GM21381 (cell line): ENCODE measurements around the gene PLA2G2D.

Source experiments
- ATAC-seq: cut with Tn5 transposase; IDR thresholded peaks from one replicate; pipeline ENCODE4 v1.9.1; 2021; ENCODE audit warnings: mild to moderate bottlenecking, moderate library complexity; ENCODE audit not compliant: unreplicated experiment

Gene PLA2G2D

GRCh38 chr1:20090119-20090518 is 29.2 kb downstream of the PLA2G2D start:
- no peak for ATAC-seq

- no peak for ATAC-seq
Observed at GRCh38 chr1:20089328-20090077, 29.8 kb downstream of the PLA2G2D start.

- no peak for ATAC-seq
Observed at GRCh38 chr1:20087668-20088067, 31.7 kb downstream of the PLA2G2D start.

- ATAC-seq: no peak
Observed at GRCh38 chr1:20086800-20087199, 32.5 kb downstream of the PLA2G2D start.

- ATAC-seq: no peak
Observed at GRCh38 chr1:20083178-20083944, 36.0 kb downstream of the PLA2G2D start.

GRCh38 chr1:20082772-20083171 is 36.6 kb downstream of the PLA2G2D start:
- no peak for ATAC-seq

- ATAC-seq: no peak
Observed at GRCh38 chr1:20081353-20081810, 38.0 kb downstream of the PLA2G2D start.

- ATAC-seq: no peak
Observed at GRCh38 chr1:20080441-20081352, 38.6 kb downstream of the PLA2G2D start.

GRCh38 chr1:20079661-20080305 is 39.6 kb downstream of the PLA2G2D start:
- ATAC-seq: no peak

- no peak for ATAC-seq
Observed at GRCh38 chr1:20078711-20079110, 40.6 kb downstream of the PLA2G2D start.

GRCh38 chr1:20078171-20078651 is 41.1 kb downstream of the PLA2G2D start:
- no peak for ATAC-seq

- no peak for ATAC-seq
Observed at GRCh38 chr1:20076710-20077461, 42.5 kb downstream of the PLA2G2D start.

GRCh38 chr1:20076223-20076622 is 43.1 kb downstream of the PLA2G2D start:
- ATAC-seq: no peak

GRCh38 chr1:20075345-20075744 is 44.0 kb downstream of the PLA2G2D start:
- no peak for ATAC-seq

- no peak for ATAC-seq
Observed at GRCh38 chr1:20074725-20075171, 44.6 kb downstream of the PLA2G2D start.

- no peak for ATAC-seq
Observed at GRCh38 chr1:20074055-20074724, 45.1 kb downstream of the PLA2G2D start.

- ATAC-seq: no peak
Observed at GRCh38 chr1:20073256-20073655, 46.1 kb downstream of the PLA2G2D start.

GRCh38 chr1:20072771-20073170 is 46.6 kb downstream of the PLA2G2D start:
- ATAC-seq: no peak

GRCh38 chr1:20071416-20071815 is 47.9 kb downstream of the PLA2G2D start:
- ATAC-seq: no peak
